HCT116 (cell line): ENCODE measurements around the gene ABHD17B. TPM values are rescaled to one million over a fixed set of nuclear protein-coding genes. Genes with fewer than 3 reads are reported as not detected.

Experiments used
- ATAC-seq: fragments of 200-7000 bp; cut with Tn5 transposase; 2 replicates; pipeline ENCODE4 v1.9.1; 2020; ENCODE audit warnings: mild to moderate bottlenecking, moderate library complexity
- BruUV-seq: library from RNA; stranded (reverse); fragments of 400-500 nt; replicated peaks from 2 replicates; lab custom pipeline; 2021; lab: Mats Ljungman, UMichigan
- CTCF ChIA-PET: fragments of 300-600 bp; sonication (Branson Sonifier 250); formaldehyde crosslinking; loops from one replicate; lab custom pipeline; 2021; ENCODE audit warnings: antibody characterized with exemption; lab: Charles Lee
- POLR2A ChIA-PET: fragments of 300-600, 350-600 bp; sonication (Branson Sonifier 250); formaldehyde crosslinking; loops from one replicate; lab custom pipeline; 2021; ENCODE audit warnings: antibody characterized with exemption; lab: Charles Lee
- RAD21 ChIA-PET, 2 experiments: fragments of 300-600 bp; sonication (Branson Sonifier 250); formaldehyde crosslinking; loops; one replicate each; lab custom pipeline; 2023; ENCODE audit warnings: low total read pairs in 2 of 2; ENCODE audit not compliant: uncharacterized antibody in 2 of 2, unreplicated experiment in 2 of 2, low non-redundant PET in 1 of 2; lab: Charles Lee
- DNase-seq: peaks from one replicate; pipeline ENCODE4 v3.0.0-alpha.2; 2010; ENCODE audit warnings: low read depth, low spot score
- H2AFZ ChIP-seq: fragments of 200-600 bp; shearing (Covaris generic), sonication (generic); 2 replicates; pipeline ENCODE4 v1.6.1; 2017; ENCODE audit warnings: low read depth, mixed run types, mixed read lengths, antibody characterized with exemption, low read length; ENCODE audit not compliant: poor library complexity, severe bottlenecking
- H3K27ac ChIP-seq: 2 replicates; pipeline ENCODE4 v1.5.1; 2012; ENCODE audit warnings: low read depth, low read length
- H3K27me3 ChIP-seq: fragments of 200-600 bp; sonication (generic); 2 replicates; pipeline ENCODE4 v1.6.1; 2016; ENCODE audit warnings: mixed run types, low read length, mixed read lengths; ENCODE audit not compliant: insufficient read depth
- H3K36me3 ChIP-seq, 2 experiments: fragments of 200-500 bp in 1 of 2; fragments of 200-600 bp in 1 of 2; sonication (Bioruptor generic) in 1 of 2; sonication (generic) in 1 of 2; 2 replicates each; pipeline versions ENCODE4 v1.5.1 to v1.6.1; 2014 to 2016; ENCODE audit warnings: low read length in 2 of 2, inconsistent platforms in 1 of 2, mixed read lengths in 1 of 2, mixed run types in 1 of 2; ENCODE audit not compliant: insufficient read depth in 2 of 2, control insufficient read depth in 1 of 2
- H3K4me1 ChIP-seq, 2 experiments: fragments of 200-600 bp in 1 of 2; sonication (generic) in 1 of 2; 2 replicates each; pipeline versions ENCODE4 v1.5.1 to v1.6.1; 2012 to 2017; ENCODE audit warnings: low read length in 2 of 2, inconsistent platforms in 1 of 2, mild to moderate bottlenecking in 1 of 2, mixed read lengths in 1 of 2, mixed run types in 1 of 2, moderate library complexity in 1 of 2; ENCODE audit not compliant: insufficient read depth in 2 of 2, control insufficient read depth in 1 of 2
- H3K4me2 ChIP-seq: fragments of 200-600 bp; sonication (generic); 2 replicates; pipeline ENCODE4 v1.6.1; 2017; ENCODE audit warnings: mixed run types, low read length, mixed read lengths
- H3K4me3 ChIP-seq, 2 experiments: fragments of 200-600 bp in 1 of 2; sonication (generic) in 1 of 2; replicated peaks in 1 of 2; 2 replicates each; pipeline ENCODE4 v1.5.1; 2011 to 2016; ENCODE audit warnings: low read length in 2 of 2, control low read depth in 1 of 2, low read depth in 1 of 2, mild to moderate bottlenecking in 1 of 2, mixed read lengths in 1 of 2, mixed run types in 1 of 2
- H3K79me2 ChIP-seq: fragments of 200-600 bp; sonication (generic); 2 replicates; pipeline ENCODE4 v1.6.1; 2017; ENCODE audit warnings: mild to moderate bottlenecking, mixed run types, low read length, moderate library complexity, mixed read lengths; ENCODE audit not compliant: insufficient read depth
- H3K9ac ChIP-seq: fragments of 200-600 bp; sonication (generic); 2 replicates; pipeline ENCODE4 v1.6.1; 2016; ENCODE audit warnings: low read length, mixed read lengths
- H3K9me2 ChIP-seq: fragments of 200-600 bp; sonication (generic), shearing (Covaris generic); 2 replicates; pipeline ENCODE4 v1.6.1; 2017; ENCODE audit warnings: mixed run types, mild to moderate bottlenecking, moderate library complexity; ENCODE audit not compliant: insufficient read depth
- H3K9me3 ChIP-seq, 2 experiments: fragments of 200-500 bp in 1 of 2; fragments of 200-600 bp in 1 of 2; sonication (Bioruptor generic) in 1 of 2; sonication (generic) in 1 of 2; 2 replicates each; pipeline ENCODE4 v1.6.1; 2014 to 2017; ENCODE audit warnings: low read length in 2 of 2, mixed read lengths in 2 of 2, inconsistent platforms in 1 of 2, low read depth in 1 of 2, mild to moderate bottlenecking in 1 of 2, mixed run types in 1 of 2, moderate library complexity in 1 of 2; ENCODE audit not compliant: control insufficient read depth in 1 of 2, insufficient read depth in 1 of 2
- H4K20me1 ChIP-seq: fragments of 200-600 bp; sonication (generic), shearing (Covaris generic); 2 replicates; pipeline ENCODE4 v1.6.1; 2017; ENCODE audit warnings: mixed run types, mild to moderate bottlenecking, moderate library complexity; ENCODE audit not compliant: insufficient read depth
- CBX3 ChIP-seq: IDR thresholded peaks from 2 replicates; pipeline ENCODE4 v1.6.1; 2012; ENCODE audit warnings: low read depth
- CEBPB ChIP-seq: IDR thresholded peaks from 2 replicates; pipeline ENCODE4 v1.6.1; 2012; ENCODE audit warnings: low read depth
- CTCF ChIP-seq, 3 experiments: fragments of 200-600 bp in 1 of 3; sonication (generic) in 1 of 3; IDR thresholded peaks in 2 of 3; conservative IDR thresholded peaks in 1 of 3; 2 replicates each; pipeline ENCODE4 v1.5.1; 2012 to 2017; ENCODE audit warnings: low read depth in 2 of 3, low read length in 2 of 3, antibody characterized with exemption in 1 of 3, borderline replicate concordance in 1 of 3, control low read depth in 1 of 3, mild to moderate bottlenecking in 1 of 3, mixed read lengths in 1 of 3, mixed run types in 1 of 3, moderate library complexity in 1 of 3; ENCODE audit not compliant: insufficient read depth in 1 of 3
- ELF1 ChIP-seq: IDR thresholded peaks from 2 replicates; pipeline ENCODE4 v1.6.1; 2012; ENCODE audit warnings: low read depth, borderline replicate concordance
- EZH2 ChIP-seq: fragments of 200-600 bp; sonication (generic); IDR thresholded peaks from 2 replicates; pipeline ENCODE4 v1.6.1; 2017; ENCODE audit warnings: antibody characterized with exemption, mixed run types
- POLR2AphosphoS5 ChIP-seq: IDR thresholded peaks from 2 replicates; pipeline ENCODE4 v1.6.1; 2011; ENCODE audit warnings: mild to moderate bottlenecking, low read depth, low read length, moderate library complexity
- RAD21 ChIP-seq: IDR thresholded peaks from 2 replicates; pipeline ENCODE4 v1.6.1; 2012; ENCODE audit warnings: low read depth, mild to moderate bottlenecking
- SP1 ChIP-seq: IDR thresholded peaks from 2 replicates; pipeline ENCODE4 v1.6.1; 2012; ENCODE audit warnings: low read depth
- SRF ChIP-seq: IDR thresholded peaks from 2 replicates; pipeline ENCODE4 v1.6.1; 2012; ENCODE audit warnings: low read depth
- TCF7L2 ChIP-seq: IDR thresholded peaks from 2 replicates; pipeline ENCODE4 v1.7.0; 2011; ENCODE audit warnings: borderline replicate concordance, inconsistent platforms; ENCODE audit not compliant: insufficient read depth, insufficient read length; ENCODE audit errors: extremely low read depth
- YY1 ChIP-seq: IDR thresholded peaks from 2 replicates; pipeline ENCODE4 v1.6.1; 2011; ENCODE audit warnings: low read length, low read depth, moderate library complexity, mild to moderate bottlenecking; ENCODE audit not compliant: insufficient replicate concordance; ENCODE audit errors: extremely low read depth
- ZFX ChIP-seq: fragments of 450-650 bp; IDR thresholded peaks from 2 replicates; pipeline ENCODE4 v1.6.1; 2017
- intact Hi-C: fragments of 100-400 bp; cut with micrococcal nuclease; formaldehyde crosslinking; loops from 2 replicates; pipeline ENCODE4 v1.10.0; 2022
- total RNA-seq: library from RNA; stranded (reverse); gene quantifications from one replicate; pipeline ENCODE4 v1.2.1, GENCODE V29; 2021; ENCODE audit not compliant: unreplicated experiment
- TF ChIP-seq, protein P1 (sequence below): IDR thresholded peaks from 2 replicates; pipeline ENCODE4 v1.6.1; 2012
- TF ChIP-seq, protein P2 (sequence below): IDR thresholded peaks from 2 replicates; pipeline ENCODE4 v1.6.1; 2012; ENCODE audit warnings: low read depth

Gene ABHD17B
- total RNA-seq, 1 experiment from 2014 or later, result 17.0 TPM

DNA sequence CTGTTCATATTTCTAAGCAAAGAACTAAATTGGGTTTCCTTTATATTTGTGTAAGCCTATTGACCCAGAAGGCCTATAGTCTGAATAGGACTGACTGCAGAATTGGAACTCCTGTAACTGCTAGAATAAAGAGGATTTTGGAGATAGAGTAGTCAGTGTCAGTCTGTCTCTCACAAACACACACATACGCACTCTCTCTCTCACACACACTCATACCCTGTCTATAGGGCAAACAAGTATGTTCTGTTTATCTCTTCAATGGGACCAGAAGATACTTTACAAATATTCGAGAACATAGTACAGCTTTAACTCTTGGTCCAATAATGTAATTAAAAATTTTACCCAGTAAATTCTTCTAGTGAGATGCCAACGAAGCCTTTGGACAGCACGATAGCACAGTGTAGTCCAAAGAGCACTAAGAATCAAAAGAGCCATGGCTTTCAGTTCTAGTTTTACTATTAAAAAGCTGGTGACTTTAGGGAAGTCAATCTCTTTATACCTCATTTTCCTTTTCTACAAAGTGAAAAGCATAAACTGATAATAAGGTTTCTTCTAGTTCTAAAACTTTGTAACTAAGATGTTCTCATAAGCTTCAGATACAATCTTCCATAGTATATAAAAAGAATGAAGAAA is 19.3 kb downstream of the ABHD17B start:
- intact Hi-C loops, result no loop called here
- CTCF ChIA-PET, result interaction anchor here (0.6 kb wide), 1 partner anchor 85 kb away, joined by 4 read pairs; no protein-coding TSS in a partner anchor

More for the DNA sequence above, 19.3 kb downstream of the ABHD17B start:
- Histone ChIP-seq H3K27ac (no peak overlapping the region), H3K36me3 (no peaks in the 10 kb centered on the region), H3K27me3 (no peaks in the 10 kb centered on the region), H2AFZ (no peak overlapping the region), H3K4me3 (no peak overlapping the region), H3K79me2 (peaks cover 88% of the 10 kb centered on the region), H3K4me1 (no peaks in the 10 kb centered on the region), H3K9me3 (no peaks in the 10 kb centered on the region), H3K9ac (no peak overlapping the region), H3K4me2 (no peak overlapping the region), H3K9me2 (no peaks in the 10 kb centered on the region), H4K20me1 (peaks cover 7% of the 10 kb centered on the region; the same call in 1 of the 2 replicates)
- no TSS peak for BruUV-seq
- DNase-seq (no peak), ATAC-seq (no peak)
- RAD21 ChIA-PET, result no interaction called here
- POLR2A ChIA-PET, result interaction anchor here (0.8 kb wide), 1 partner anchor 19 kb away, joined by 4 read pairs; the partner anchor contains the start of genes ABHD17B and C9orf85
- TF ChIP-seq POLR2AphosphoS5 (no peak), TCF7L2 (no peak), CBX3 (no peak), ZFX (no peak), CTCF (IDR thresholded peaks at IDR 0.05 in 2 of 3, conservative IDR thresholded peaks at IDR 0.05 in 1 of 3; ENCODE audit: borderline replicate concordance in 1 of 3, insufficient read depth in 1 of 3, low read depth in 2 of 3, low read length in 2 of 3) (no peak), YY1 (no peak), SP1 (no peak), CEBPB (no peak), RAD21 (no peak), ELF1 (no peak), EZH2 (no peak), SRF (no peak)
- TF ChIP-seq, protein P1, sequence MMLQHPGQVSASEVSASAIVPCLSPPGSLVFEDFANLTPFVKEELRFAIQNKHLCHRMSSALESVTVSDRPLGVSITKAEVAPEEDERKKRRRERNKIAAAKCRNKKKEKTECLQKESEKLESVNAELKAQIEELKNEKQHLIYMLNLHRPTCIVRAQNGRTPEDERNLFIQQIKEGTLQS, result no peak
- TF ChIP-seq, protein P2, sequence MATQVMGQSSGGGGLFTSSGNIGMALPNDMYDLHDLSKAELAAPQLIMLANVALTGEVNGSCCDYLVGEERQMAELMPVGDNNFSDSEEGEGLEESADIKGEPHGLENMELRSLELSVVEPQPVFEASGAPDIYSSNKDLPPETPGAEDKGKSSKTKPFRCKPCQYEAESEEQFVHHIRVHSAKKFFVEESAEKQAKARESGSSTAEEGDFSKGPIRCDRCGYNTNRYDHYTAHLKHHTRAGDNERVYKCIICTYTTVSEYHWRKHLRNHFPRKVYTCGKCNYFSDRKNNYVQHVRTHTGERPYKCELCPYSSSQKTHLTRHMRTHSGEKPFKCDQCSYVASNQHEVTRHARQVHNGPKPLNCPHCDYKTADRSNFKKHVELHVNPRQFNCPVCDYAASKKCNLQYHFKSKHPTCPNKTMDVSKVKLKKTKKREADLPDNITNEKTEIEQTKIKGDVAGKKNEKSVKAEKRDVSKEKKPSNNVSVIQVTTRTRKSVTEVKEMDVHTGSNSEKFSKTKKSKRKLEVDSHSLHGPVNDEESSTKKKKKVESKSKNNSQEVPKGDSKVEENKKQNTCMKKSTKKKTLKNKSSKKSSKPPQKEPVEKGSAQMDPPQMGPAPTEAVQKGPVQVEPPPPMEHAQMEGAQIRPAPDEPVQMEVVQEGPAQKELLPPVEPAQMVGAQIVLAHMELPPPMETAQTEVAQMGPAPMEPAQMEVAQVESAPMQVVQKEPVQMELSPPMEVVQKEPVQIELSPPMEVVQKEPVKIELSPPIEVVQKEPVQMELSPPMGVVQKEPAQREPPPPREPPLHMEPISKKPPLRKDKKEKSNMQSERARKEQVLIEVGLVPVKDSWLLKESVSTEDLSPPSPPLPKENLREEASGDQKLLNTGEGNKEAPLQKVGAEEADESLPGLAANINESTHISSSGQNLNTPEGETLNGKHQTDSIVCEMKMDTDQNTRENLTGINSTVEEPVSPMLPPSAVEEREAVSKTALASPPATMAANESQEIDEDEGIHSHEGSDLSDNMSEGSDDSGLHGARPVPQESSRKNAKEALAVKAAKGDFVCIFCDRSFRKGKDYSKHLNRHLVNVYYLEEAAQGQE, result no peak
